ENCODE results near the gene TTC34. TPM values are rescaled to one million over a fixed set of nuclear protein-coding genes. Genes with fewer than 3 reads are reported as not detected.

The TTC34 gene
- total RNA-seq, 1 experiment from 2014 or later: 1.3 TPM

GRCh38 chr1:2645143-2645542 is 156.3 kb downstream of the TTC34 start:
- RAD21 ChIA-PET (ENCODE audit: low non-redundant PET in 1 of 2, low total read pairs in 2 of 2, uncharacterized antibody in 2 of 2, unreplicated experiment in 2 of 2): no interaction called here
- no peak overlapping the region for H2AFZ ChIP-seq (ENCODE audit: low read depth, low read length, poor library complexity, severe bottlenecking)
- peaks cover 6 to 27% of the 10 kb centered on the region in 2 experiments; a peak in 3 of 4 replicates for H3K4me1 ChIP-seq (ENCODE audit: control insufficient read depth in 1 of 2, insufficient read depth in 2 of 2, low read length in 2 of 2)
- no peak overlapping the region for H3K9ac ChIP-seq (ENCODE audit: low read length)
- H3K36me3 ChIP-seq (ENCODE audit: control insufficient read depth in 1 of 2, insufficient read depth in 2 of 2, low read length in 2 of 2): no peaks in the 10 kb centered on the region
- intact Hi-C loops (cut with micrococcal nuclease): no loop called here
- H3K4me2 ChIP-seq (ENCODE audit: low read length): no peak overlapping the region
- no peaks in the 10 kb centered on the region for H3K9me2 ChIP-seq (ENCODE audit: insufficient read depth)
- CTCF ChIA-PET: no interaction called here
- no peak overlapping the region for H3K27ac ChIP-seq (ENCODE audit: low read depth, low read length)
- H4K20me1 ChIP-seq (ENCODE audit: insufficient read depth): no peaks in the 10 kb centered on the region
- no peak for TF ChIP-seq EGR1 (IDR thresholded peaks at IDR 0.05; ENCODE audit: low read depth)
- TF ChIP-seq, protein P1, sequence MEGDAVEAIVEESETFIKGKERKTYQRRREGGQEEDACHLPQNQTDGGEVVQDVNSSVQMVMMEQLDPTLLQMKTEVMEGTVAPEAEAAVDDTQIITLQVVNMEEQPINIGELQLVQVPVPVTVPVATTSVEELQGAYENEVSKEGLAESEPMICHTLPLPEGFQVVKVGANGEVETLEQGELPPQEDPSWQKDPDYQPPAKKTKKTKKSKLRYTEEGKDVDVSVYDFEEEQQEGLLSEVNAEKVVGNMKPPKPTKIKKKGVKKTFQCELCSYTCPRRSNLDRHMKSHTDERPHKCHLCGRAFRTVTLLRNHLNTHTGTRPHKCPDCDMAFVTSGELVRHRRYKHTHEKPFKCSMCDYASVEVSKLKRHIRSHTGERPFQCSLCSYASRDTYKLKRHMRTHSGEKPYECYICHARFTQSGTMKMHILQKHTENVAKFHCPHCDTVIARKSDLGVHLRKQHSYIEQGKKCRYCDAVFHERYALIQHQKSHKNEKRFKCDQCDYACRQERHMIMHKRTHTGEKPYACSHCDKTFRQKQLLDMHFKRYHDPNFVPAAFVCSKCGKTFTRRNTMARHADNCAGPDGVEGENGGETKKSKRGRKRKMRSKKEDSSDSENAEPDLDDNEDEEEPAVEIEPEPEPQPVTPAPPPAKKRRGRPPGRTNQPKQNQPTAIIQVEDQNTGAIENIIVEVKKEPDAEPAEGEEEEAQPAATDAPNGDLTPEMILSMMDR (IDR thresholded peaks at IDR 0.05 in 2 of 3, conservative IDR thresholded peaks at IDR 0.05 in 1 of 3; ENCODE audit: borderline replicate concordance in 1 of 3, insufficient read depth in 1 of 3, low read depth in 2 of 3, low read length in 2 of 3): 0 out of 6 replicates have a peak, but pooled peaks of 1 of the 3 experiments have one; percentile 7
- peaks cover 13% of the 10 kb centered on the region; the same call in 1 of the 2 replicates for H3K79me2 ChIP-seq (ENCODE audit: insufficient read depth, low read length)
- no peak for ATAC-seq
- DNase-seq (ENCODE audit: low read depth, low spot score): no peak
- no peak overlapping the region for H3K4me3 ChIP-seq (replicated peaks in 1 of 2; ENCODE audit: low read depth in 1 of 2, low read length in 2 of 2)
- peaks cover 10% of the 10 kb centered on the region; the same call in 1 of the 2 replicates for H3K27me3 ChIP-seq (ENCODE audit: insufficient read depth, low read length)
- no TSS peak for BruUV-seq (replicated peaks)
- POLR2A ChIA-PET: no interaction called here
- H3K9me3 ChIP-seq (ENCODE audit: control insufficient read depth in 1 of 2, insufficient read depth in 1 of 2, low read depth in 1 of 2, low read length in 2 of 2): peaks cover 6 to 7% of the 10 kb centered on the region in 2 experiments; a peak in 1 of 4 replicates

DNA sequence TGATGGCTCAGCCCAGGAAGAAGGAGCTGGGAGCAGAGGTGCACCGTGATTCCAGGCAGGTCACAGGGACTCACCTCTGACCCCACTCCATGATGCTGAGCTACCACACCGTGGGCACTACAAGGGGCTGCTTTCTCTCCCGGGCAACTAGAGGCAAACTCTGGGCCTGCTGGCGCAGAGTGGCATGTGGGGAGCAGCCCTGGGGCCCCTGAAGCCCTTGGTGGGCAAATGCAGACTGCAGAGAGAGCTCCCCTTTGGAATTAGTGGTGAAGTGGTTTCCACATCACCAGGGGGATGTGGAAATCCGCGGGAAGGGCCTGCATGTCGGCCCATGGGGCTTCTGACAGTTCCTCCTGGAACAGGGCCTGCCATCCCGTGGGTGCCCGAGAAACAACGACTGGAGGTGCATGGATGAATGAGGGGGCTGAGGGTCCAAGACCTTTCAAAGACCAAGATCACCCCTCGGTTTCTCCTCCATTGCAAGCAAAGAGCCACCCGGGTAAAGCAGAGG is 156.8 kb downstream of the TTC34 start:
- Histone ChIP-seq H3K27ac (ENCODE audit: low read depth, low read length) (no peak overlapping the region), H3K9me2 (ENCODE audit: insufficient read depth) (no peaks in the 10 kb centered on the region), H3K79me2 (ENCODE audit: insufficient read depth, low read length) (peaks cover 13% of the 10 kb centered on the region; the same call in 1 of the 2 replicates), H2AFZ (ENCODE audit: low read depth, low read length, poor library complexity, severe bottlenecking) (no peak overlapping the region), H3K9ac (ENCODE audit: low read length) (no peak overlapping the region), H3K4me3 (replicated peaks in 1 of 2; ENCODE audit: low read depth in 1 of 2, low read length in 2 of 2) (no peak overlapping the region), H3K36me3 (ENCODE audit: control insufficient read depth in 1 of 2, insufficient read depth in 2 of 2, low read length in 2 of 2) (no peaks in the 10 kb centered on the region), H3K27me3 (ENCODE audit: insufficient read depth, low read length) (peaks cover 8% of the 10 kb centered on the region; the same call in 1 of the 2 replicates), H4K20me1 (ENCODE audit: insufficient read depth) (no peaks in the 10 kb centered on the region), H3K4me2 (ENCODE audit: low read length) (no peak overlapping the region), H3K4me1 (ENCODE audit: control insufficient read depth in 1 of 2, insufficient read depth in 2 of 2, low read length in 2 of 2) (peaks cover 6 to 28% of the 10 kb centered on the region in 2 experiments; a peak in 3 of 4 replicates), H3K9me3 (ENCODE audit: control insufficient read depth in 1 of 2, insufficient read depth in 1 of 2, low read depth in 1 of 2, low read length in 2 of 2) (peaks cover 6 to 7% of the 10 kb centered on the region in 2 experiments; a peak in 1 of 4 replicates)
- ATAC-seq (no peak), DNase-seq (ENCODE audit: low read depth, low spot score) (no peak)
- CTCF ChIA-PET: no interaction called here
- no TSS peak for BruUV-seq (replicated peaks)
- RAD21 ChIA-PET (ENCODE audit: low non-redundant PET in 1 of 2, low total read pairs in 2 of 2, uncharacterized antibody in 2 of 2, unreplicated experiment in 2 of 2): no interaction called here
- POLR2A ChIA-PET: no interaction called here
- intact Hi-C loops (cut with micrococcal nuclease): loop anchor here (5.0 kb wide), 1 partner anchor 232 kb away; the partner anchor contains the start of gene PEX10
- TF ChIP-seq CEBPB (IDR thresholded peaks at IDR 0.05; ENCODE audit: low read depth) (no peak), ELF1 (IDR thresholded peaks at IDR 0.05; ENCODE audit: borderline replicate concordance, low read depth) (no peak), SRF (IDR thresholded peaks at IDR 0.05; ENCODE audit: low read depth) (no peak), TCF7L2 (IDR thresholded peaks at IDR 0.05; ENCODE audit: borderline replicate concordance, extremely low read depth, insufficient read depth, insufficient read length) (no peak), POLR2AphosphoS5 (IDR thresholded peaks at IDR 0.05; ENCODE audit: low read depth, low read length) (no peak), YY1 (IDR thresholded peaks at IDR 0.05; ENCODE audit: extremely low read depth, insufficient replicate concordance, low read depth, low read length) (no peak), CBX3 (IDR thresholded peaks at IDR 0.05; ENCODE audit: low read depth) (no peak), EZH2 (IDR thresholded peaks at IDR 0.05) (no peak), REST (IDR thresholded peaks at IDR 0.05; ENCODE audit: low read depth) (no peak), EZH2phosphoT487 (IDR thresholded peaks at IDR 0.05; ENCODE audit: borderline replicate concordance) (no peak), FOSL1 (IDR thresholded peaks at IDR 0.05; ENCODE audit: low read depth) (no peak)
- TF ChIP-seq, protein P2, sequence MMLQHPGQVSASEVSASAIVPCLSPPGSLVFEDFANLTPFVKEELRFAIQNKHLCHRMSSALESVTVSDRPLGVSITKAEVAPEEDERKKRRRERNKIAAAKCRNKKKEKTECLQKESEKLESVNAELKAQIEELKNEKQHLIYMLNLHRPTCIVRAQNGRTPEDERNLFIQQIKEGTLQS (IDR thresholded peaks at IDR 0.05): no peak
- TF ChIP-seq, protein P3, sequence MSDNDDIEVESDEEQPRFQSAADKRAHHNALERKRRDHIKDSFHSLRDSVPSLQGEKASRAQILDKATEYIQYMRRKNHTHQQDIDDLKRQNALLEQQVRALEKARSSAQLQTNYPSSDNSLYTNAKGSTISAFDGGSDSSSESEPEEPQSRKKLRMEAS (IDR thresholded peaks at IDR 0.05): no peak
